GM12878 (cell line): ENCODE results near the gene SIM2. TPM values are rescaled to one million over a fixed set of nuclear protein-coding genes. Genes with fewer than 3 reads are reported as not detected.

Experiments
- ATAC-seq: fragments of 200-7000 bp; cut with Tn5 transposase; 3 replicates; pipeline ENCODE4 v1.9.1; 2020; ENCODE audit warnings: mild to moderate bottlenecking, moderate library complexity
- BruUV-seq: library from RNA; stranded (reverse); fragments of 400-500 nt; replicated peaks from 2 replicates; lab custom pipeline; 2021; lab: Mats Ljungman, UMichigan
- CTCF ChIA-PET: fragments of 300-600 bp; sonication (Branson Sonifier 250); formaldehyde crosslinking; extraction: SDS; loops from one replicate; lab custom pipeline; 2021; ENCODE audit warnings: inconsistent platforms; lab: Yijun Ruan, JAX
- POLR2A ChIA-PET: fragments of 350-600 bp; formaldehyde crosslinking; extraction: SDS; loops from one replicate; lab custom pipeline; 2021; ENCODE audit warnings: inconsistent platforms; lab: Charles Lee
- RAD21 ChIA-PET: fragments of 300-600 bp; sonication (Branson Sonifier 250); formaldehyde crosslinking; loops from one replicate; lab custom pipeline; 2023; ENCODE audit warnings: antibody characterized with exemption; ENCODE audit not compliant: unreplicated experiment; lab: Charles Lee
- SMC1A ChIA-PET: fragments of 300-600 bp; sonication (Branson Sonifier 250); formaldehyde crosslinking; loops from one replicate; lab custom pipeline; 2023; ENCODE audit not compliant: unreplicated experiment, uncharacterized antibody; lab: Charles Lee
- DNase-seq: peaks from one replicate; pipeline ENCODE4 v3.0.0-alpha.2; 2011; ENCODE audit warnings: low read depth, low spot score
- FAIRE-seq: peaks from 3 replicates; lab custom pipeline; 2011; peaks lifted over from hg19 to GRCh38; lab: Jason Lieb, UNC
- H2AFZ ChIP-seq: 2 replicates; pipeline ENCODE4 v1.6.0; 2011; ENCODE audit warnings: low read depth, low read length, control low read depth; ENCODE audit not compliant: control insufficient read depth
- H3K27ac ChIP-seq: 2 replicates; pipeline ENCODE4 v1.5.1; 2011; ENCODE audit warnings: control low read depth; ENCODE audit not compliant: control insufficient read depth, insufficient read depth
- H3K27me3 ChIP-seq, 2 experiments: replicated peaks in 1 of 2; 2 replicates each; pipeline versions ENCODE4 v1.6.0 to v1.6.1; 2011; ENCODE audit warnings: low read length in 1 of 2; ENCODE audit not compliant: control insufficient read depth in 2 of 2, insufficient read depth in 2 of 2
- H3K36me3 ChIP-seq, 2 experiments: 2 replicates each; pipeline ENCODE4 v1.5.1; 2011; ENCODE audit warnings: low read length in 1 of 2; ENCODE audit not compliant: control insufficient read depth in 2 of 2, insufficient read depth in 2 of 2
- H3K4me1 ChIP-seq: 2 replicates; pipeline ENCODE4 v1.6.1; 2011; ENCODE audit warnings: mild to moderate bottlenecking, low read length, moderate library complexity, mixed read lengths; ENCODE audit not compliant: control insufficient read depth, insufficient read depth
- H3K4me2 ChIP-seq: 2 replicates; pipeline ENCODE4 v1.6.0; 2011; ENCODE audit warnings: control low read depth; ENCODE audit not compliant: control insufficient read depth, insufficient read depth
- H3K4me3 ChIP-seq: fragments of 200-600 bp; sonication (generic); 2 replicates; pipeline ENCODE4 v1.5.1; 2016
- H3K79me2 ChIP-seq: 2 replicates; pipeline ENCODE4 v1.6.0; 2011; ENCODE audit warnings: low read length; ENCODE audit not compliant: control insufficient read depth, insufficient read depth
- H3K9ac ChIP-seq: 2 replicates; pipeline ENCODE4 v1.8.0; 2011; ENCODE audit warnings: low read length, control low read depth, mixed read lengths; ENCODE audit not compliant: control insufficient read depth, insufficient read depth
- H3K9me3 ChIP-seq: replicated peaks from 3 replicates; pipeline ENCODE4 v1.5.1; 2011; ENCODE audit warnings: mild to moderate bottlenecking, low read length; ENCODE audit not compliant: control insufficient read depth, insufficient read depth
- H4K20me1 ChIP-seq: 2 replicates; pipeline ENCODE4 v1.6.0; 2011; ENCODE audit not compliant: control insufficient read depth, insufficient read depth
- ATF2 ChIP-seq: IDR thresholded peaks from 2 replicates; pipeline ENCODE4 v1.6.1; 2012; ENCODE audit warnings: low read length, inconsistent platforms
- BACH1 ChIP-seq: fragments of 450-650 bp; IDR thresholded peaks from 2 replicates; pipeline ENCODE4 v1.6.1; 2017; ENCODE audit warnings: mild to moderate bottlenecking, borderline replicate concordance
- CHD1 ChIP-seq: IDR thresholded peaks from 2 replicates; pipeline ENCODE4 v1.6.1; 2012; ENCODE audit warnings: low read depth, low read length, improper control_type of control experiment
- CHD2 ChIP-seq: IDR thresholded peaks from 2 replicates; pipeline ENCODE4 v1.6.1; 2011; ENCODE audit warnings: low read depth, low read length, improper control_type of control experiment, borderline replicate concordance
- EP300 ChIP-seq, 2 experiments: fragments of 150-350 bp in 1 of 2; IDR thresholded peaks; 2 replicates each; pipeline ENCODE4 v1.6.1; 2011 to 2012; ENCODE audit warnings: low read depth in 2 of 2, low read length in 2 of 2, borderline replicate concordance in 1 of 2, improper control_type of control experiment in 1 of 2, inconsistent platforms in 1 of 2; ENCODE audit not compliant: control insufficient read depth in 1 of 2
- GATAD2B ChIP-seq: fragments of 450-650 bp; conservative IDR thresholded peaks from 2 replicates; pipeline ENCODE4 v1.6.1; 2017; ENCODE audit warnings: low read depth, mild to moderate bottlenecking, moderate library complexity
- HCFC1 ChIP-seq: fragments of 150-350 bp; IDR thresholded peaks from 2 replicates; pipeline ENCODE4 v1.6.1; 2014; ENCODE audit warnings: low read length
- NFYB ChIP-seq: IDR thresholded peaks from 2 replicates; pipeline ENCODE4 v1.6.1; 2011; ENCODE audit warnings: low read depth, mild to moderate bottlenecking, low read length, improper control_type of control experiment, moderate library complexity; ENCODE audit not compliant: insufficient read depth
- POLR2AphosphoS5 ChIP-seq: IDR thresholded peaks from 2 replicates; pipeline ENCODE4 v1.6.1; 2011; ENCODE audit warnings: mild to moderate bottlenecking, low read length, inconsistent platforms
- RAD51 ChIP-seq: fragments of 450-650 bp; IDR thresholded peaks from 2 replicates; pipeline ENCODE4 v1.6.1; 2016; ENCODE audit warnings: moderate library complexity, mild to moderate bottlenecking, inconsistent platforms
- RELA ChIP-seq: fragments of 450-650 bp; IDR thresholded peaks from 2 replicates; pipeline ENCODE4 v1.8.0; 2014; ENCODE audit warnings: borderline replicate concordance; ENCODE audit not compliant: partially characterized antibody
- TARDBP ChIP-seq: IDR thresholded peaks from 2 replicates; pipeline ENCODE4 v1.6.1; 2016; ENCODE audit warnings: borderline replicate concordance
- TCF3 ChIP-seq: IDR thresholded peaks from 2 replicates; pipeline ENCODE4 v1.6.1; 2012; ENCODE audit warnings: low read depth, mild to moderate bottlenecking, low read length, borderline replicate concordance; ENCODE audit not compliant: insufficient read depth
- ZNF207 ChIP-seq: fragments of 450-650 bp; IDR thresholded peaks from 2 replicates; pipeline ENCODE4 v1.6.1; 2014; ENCODE audit warnings: antibody characterized with exemption, mild to moderate bottlenecking, borderline replicate concordance
- ZNF622 ChIP-seq: fragments of 450-650 bp; IDR thresholded peaks from 2 replicates; pipeline ENCODE4 v1.6.1; 2017; ENCODE audit warnings: mild to moderate bottlenecking, inconsistent platforms
- ZZZ3 ChIP-seq: IDR thresholded peaks from 2 replicates; pipeline ENCODE4 v1.6.1; 2011; ENCODE audit warnings: low read depth; ENCODE audit not compliant: control insufficient read depth, insufficient read length
- WGBS: methylation state at CpG from one replicate; pipeline ENCODE4 v1.1.6; 2016; ENCODE audit warnings: low lambda C conversion rate; ENCODE audit not compliant: insufficient replicate concordance, insufficient coverage; ENCODE audit errors: missing lambda C conversion rate; 5-methylcytosine and 5-hydroxymethylcytosine counted together
- in situ Hi-C: fragments of 300-500 bp; cut with MboI; formaldehyde crosslinking; loops from 9 replicates; pipeline ENCODE4 v1.14.3; 2018; ENCODE audit warnings: mixed read lengths
- intact Hi-C: fragments of 100-400 bp; cut with micrococcal nuclease; formaldehyde crosslinking; loops from one replicate; pipeline ENCODE4 v1.14.2; 2022; ENCODE audit not compliant: unreplicated experiment
- polyA plus RNA-seq, 11 experiments: library from polyadenylated mRNA; depleted of rRNA in 4 of 11; unstranded in 6 of 11; stranded (reverse) in 5 of 11; fragments of >200 nt; fragmentation: Nextera tagmentation in 4 of 11; fragmentation: Illumina TruSeq in 1 of 11; extraction: Ambion mirVana in 4 of 11; extraction: Trizol in 1 of 11; gene quantifications; 1 replicate in 1 of 11; 2 replicates in 10 of 11; pipeline versions ENCODE4 v1.2.1 to v1.2.3, GENCODE V29; 2011 to 2016; ENCODE audit warnings: inconsistent platforms in 2 of 11, missing spikeins in 2 of 11, low read depth in 1 of 11
- total RNA-seq, 4 experiments: library from RNA; depleted of rRNA in 3 of 4; stranded (reverse); fragments of >200 nt in 3 of 4; fragmentation: Illumina TruSeq in 1 of 4; extraction: Trizol in 1 of 4; gene quantifications; 2 replicates each; pipeline versions ENCODE4 v1.2.1 to v1.2.3, GENCODE V29; 2013 to 2021

SIM2 gene
- total and polyA plus RNA-seq, 10 of the 15 experiments (the other 5 are each of a cell fraction or from before 2014, with no cell fraction given), result 0.02 to 0.15 (median 0.05) TPM; not detected in 7

- ChIA-PET CTCF (no interaction called here), POLR2A (no interaction called here)
- Histone ChIP-seq H3K27me3 (peaks cover 7 to 13% of the 10 kb centered on the region in 2 experiments), H3K27ac (no peak overlapping the region), H3K36me3 (no peaks in the 10 kb centered on the region)
- ATAC-seq (no peak), FAIRE-seq (no peak)
- TF ChIP-seq CHD2 (no peak), BACH1 (no peak), NFYB (no peak), ZNF207 (no peak), GATAD2B (no peak), ZNF622 (no peak), RELA (no peak), RAD51 (no peak)
- TF ChIP-seq, all 136 proteins: peak for 0
- in situ Hi-C loops, result no loop called here
- no peak for DNase-seq
- ChIA-PET SMC1A (no interaction called here), RAD21 (no interaction called here)
- Histone ChIP-seq H4K20me1 (no peaks in the 10 kb centered on the region), H3K4me1 (no peaks in the 10 kb centered on the region), H3K9ac (no peak overlapping the region), H3K4me2 (no peak overlapping the region), H3K79me2 (no peaks in the 10 kb centered on the region), H2AFZ (no peak overlapping the region), H3K4me3 (no peak overlapping the region), H3K9me3 (no peaks in the 10 kb centered on the region)
- intact Hi-C loops, result no loop called here
- 64% methylated on average over 30 of the region's 30 CpGs for WGBS
- no TSS peak for BruUV-seq
These were observed 45.8 kb downstream of the SIM2 start for GRCh38 chr21:36744560-36745231.

GRCh38 chr21:36745459-36745858 lies 46.5 kb downstream of the SIM2 start:
- H3K79me2 ChIP-seq, result no peaks in the 10 kb centered on the region
- ChIA-PET RAD21 (no interaction called here), SMC1A (no interaction called here), CTCF (no interaction called here), POLR2A (no interaction called here)
- no peak overlapping the region for H2AFZ ChIP-seq
- H3K36me3 ChIP-seq, result no peaks in the 10 kb centered on the region
- H3K27ac ChIP-seq, result no peak overlapping the region
- intact Hi-C loops, result no loop called here
- H3K27me3 ChIP-seq, result peaks cover 7 to 13% of the 10 kb centered on the region in 2 experiments
- no peak overlapping the region for H3K4me2 ChIP-seq
- ATAC-seq, result no peak
- H3K4me3 ChIP-seq, result no peak overlapping the region
- no peaks in the 10 kb centered on the region for H3K9me3 ChIP-seq
- in situ Hi-C loops, result no loop called here
- no peak overlapping the region for H3K9ac ChIP-seq
- DNase-seq, result no peak
- no peak for FAIRE-seq
- H4K20me1 ChIP-seq, result no peaks in the 10 kb centered on the region
- BruUV-seq, result no TSS peak
- WGBS, result 60% methylated on average over 5 of the region's 5 CpGs
- no peaks in the 10 kb centered on the region for H3K4me1 ChIP-seq
- TF ChIP-seq ZZZ3, result no peak
- TF ChIP-seq HCFC1, result no peak
- no peak for TF ChIP-seq TCF3
- no peak for TF ChIP-seq TARDBP
- no peak for TF ChIP-seq RAD51
- no peak for TF ChIP-seq ATF2
- no peak for TF ChIP-seq EP300 (IDR thresholded peaks at IDR 0.05; ENCODE audit: borderline replicate concordance in 1 of 2, control insufficient read depth in 1 of 2, low read depth in 2 of 2, low read length in 2 of 2)
- no peak for TF ChIP-seq ZNF622
- TF ChIP-seq CHD1, result no peak
- no peak for TF ChIP-seq POLR2AphosphoS5
